K562 (cell line): Measurements from ENCODE around the gene PSMD13. TPM values are rescaled to one million over a fixed set of nuclear protein-coding genes. Genes with fewer than 3 reads are reported as not detected.
A peak's percentile ranks its signal among the peaks of the same experiment; 100 is the strongest.

Source experiments
- ATAC-seq: fragments of 200-7000 bp; cut with Tn5 transposase; 3 replicates; pipeline ENCODE4 v1.9.1; 2020; ENCODE audit warnings: moderate library complexity
- BruUV-seq: library from RNA; stranded (reverse); fragments of 400-500 nt; replicated peaks from 2 replicates; lab custom pipeline; 2021; lab: Mats Ljungman, UMichigan
- CTCF ChIA-PET: fragments of 300-600 bp; formaldehyde crosslinking; extraction: SDS; loops from one replicate; lab custom pipeline; 2021; ENCODE audit warnings: low intra/inter-chr PET ratio; lab: Yijun Ruan, JAX
- POLR2A ChIA-PET: fragments of 300-600, 350-650 bp; sonication (Branson Sonifier 250); formaldehyde crosslinking; extraction: SDS; loops from one replicate; lab custom pipeline; 2021; ENCODE audit warnings: antibody characterized with exemption, inconsistent platforms; lab: Yijun Ruan, JAX
- DNase-seq, 4 experiments: peaks; one replicate each; pipeline versions ENCODE4 v3.0.0 to v3.0.0-alpha.2; 2011 to 2018; ENCODE audit warnings: low spot score in 3 of 4, mixed read lengths in 3 of 4; ENCODE audit errors: extremely low read depth in 1 of 4
- FAIRE-seq: peaks from 2 replicates; lab custom pipeline; 2011; peaks lifted over from hg19 to GRCh38; lab: Jason Lieb, UNC
- H2AFZ ChIP-seq: 2 replicates; pipeline ENCODE4 v1.6.0; 2011; ENCODE audit warnings: low read depth, low read length, control low read depth, inconsistent platforms
- H3K27ac ChIP-seq: fragments of 200-600 bp; 3 replicates; pipeline ENCODE4 v1.8.0; 2011; ENCODE audit warnings: low read depth, mild to moderate bottlenecking, control low read depth, inconsistent platforms, low read length, moderate library complexity, mixed read lengths; ENCODE audit errors: extremely low read depth
- H3K27me3 ChIP-seq, 2 experiments: fragments of 300-600 bp in 1 of 2; 2 replicates in 1 of 2; 3 replicates in 1 of 2; pipeline versions ENCODE4 v1.6.0 to v1.8.0; 2011; ENCODE audit warnings: inconsistent platforms in 2 of 2, low read length in 2 of 2, mild to moderate bottlenecking in 1 of 2, mixed read lengths in 1 of 2, moderate library complexity in 1 of 2; ENCODE audit not compliant: control insufficient read depth in 2 of 2, insufficient read depth in 2 of 2
- H3K36me3 ChIP-seq: fragments of 300-600 bp; 3 replicates; pipeline ENCODE4 v1.8.0; 2011; ENCODE audit warnings: mild to moderate bottlenecking, low read length, inconsistent platforms; ENCODE audit not compliant: control insufficient read depth, insufficient read depth
- H3K4me1 ChIP-seq, 2 experiments: fragments of 200-600 bp in 1 of 2; replicated peaks in 1 of 2; 2 replicates in 1 of 2; 3 replicates in 1 of 2; pipeline versions ENCODE4 v1.5.1 to v1.8.0; 2011; ENCODE audit warnings: inconsistent platforms in 2 of 2, low read length in 2 of 2, mild to moderate bottlenecking in 1 of 2, mixed read lengths in 1 of 2, moderate library complexity in 1 of 2; ENCODE audit not compliant: control insufficient read depth in 2 of 2, insufficient read depth in 2 of 2
- H3K4me2 ChIP-seq: 2 replicates; pipeline ENCODE4 v1.6.1; 2011; ENCODE audit warnings: low read length, control low read depth, inconsistent platforms, mixed read lengths; ENCODE audit not compliant: insufficient read depth
- H3K4me3 ChIP-seq: fragments of 200-600 bp; sonication (generic), shearing (Covaris generic); 2 replicates; pipeline ENCODE4 v1.5.1; 2016; ENCODE audit warnings: control low read depth, inconsistent platforms
- H3K79me2 ChIP-seq: fragments of 200-600 bp; 3 replicates; pipeline ENCODE4 v1.8.0; 2011; ENCODE audit warnings: low read length, inconsistent platforms; ENCODE audit not compliant: control insufficient read depth, insufficient read depth
- H3K9ac ChIP-seq, 2 experiments: 2 replicates each; pipeline versions ENCODE4 v1.6.0 to v1.6.1; 2011; ENCODE audit warnings: low read depth in 2 of 2, low read length in 2 of 2, control low read depth in 1 of 2, inconsistent platforms in 1 of 2, mild to moderate bottlenecking in 1 of 2, mixed read lengths in 1 of 2; ENCODE audit not compliant: insufficient read depth in 1 of 2
- H3K9me1 ChIP-seq: one replicate; pipeline ENCODE4 v1.6.0; 2011; ENCODE audit warnings: inconsistent platforms, mild to moderate bottlenecking, low read length, moderate library complexity; ENCODE audit not compliant: control insufficient read depth, insufficient read depth
- H3K9me3 ChIP-seq: replicated peaks from 2 replicates; pipeline ENCODE4 v1.5.1; 2011; ENCODE audit warnings: low read depth, low read length, inconsistent platforms; ENCODE audit not compliant: control insufficient read depth, insufficient read depth
- H4K20me1 ChIP-seq: replicated peaks from 2 replicates; pipeline ENCODE4 v1.6.1; 2011; ENCODE audit warnings: low read length, inconsistent platforms, mixed read lengths; ENCODE audit not compliant: control insufficient read depth, insufficient read depth
- ASH1L ChIP-seq: fragments of 450-650 bp; IDR thresholded peaks from 2 replicates; pipeline ENCODE4 v1.6.1; 2018; ENCODE audit warnings: borderline replicate concordance, mild to moderate bottlenecking, low read depth; ENCODE audit not compliant: partially characterized antibody
- ATF7 ChIP-seq: fragments of 450-650 bp; IDR thresholded peaks from 2 replicates; pipeline ENCODE4 v1.7.1; 2014; ENCODE audit warnings: mild to moderate bottlenecking, moderate library complexity
- DPF2 ChIP-seq: fragments of 450-650 bp; IDR thresholded peaks from 2 replicates; pipeline ENCODE4 v1.6.1; 2016
- ELF2 ChIP-seq: fragments of 250-450 bp; sonication (Bioruptor Pico); IDR thresholded peaks from 2 replicates; pipeline ENCODE4 v1.5.0; 2021; ENCODE audit warnings: mild to moderate bottlenecking
- ETS1 ChIP-seq: conservative IDR thresholded peaks from 2 replicates; pipeline ENCODE4 v1.6.1; 2011; ENCODE audit warnings: low read depth, mild to moderate bottlenecking, low read length; ENCODE audit not compliant: control insufficient read depth
- GATA2 ChIP-seq: sonication (generic); formaldehyde crosslinking; IDR thresholded peaks from 2 replicates; pipeline ENCODE4 v1.4.0; 2020; ENCODE audit warnings: mild to moderate bottlenecking, missing genetic modification reagents
- HDAC1 ChIP-seq, 2 experiments: fragments of 450-650 bp; IDR thresholded peaks; 2 replicates each; pipeline ENCODE4 v1.6.1; 2016 to 2017; ENCODE audit warnings: inconsistent platforms in 1 of 2, mild to moderate bottlenecking in 1 of 2, moderate library complexity in 1 of 2
- MTA3 ChIP-seq: fragments of 450-650 bp; formaldehyde crosslinking; IDR thresholded peaks from 2 replicates; pipeline ENCODE4 v1.6.1; 2017; ENCODE audit warnings: mild to moderate bottlenecking, borderline replicate concordance
- PHF21A ChIP-seq: fragments of 450-650 bp; IDR thresholded peaks from 2 replicates; pipeline ENCODE4 v1.6.1; 2017; ENCODE audit warnings: low read depth, borderline replicate concordance
- POLR3G ChIP-seq: IDR thresholded peaks from 2 replicates; pipeline ENCODE4 v1.6.1; 2011; ENCODE audit not compliant: insufficient read length, insufficient replicate concordance; ENCODE audit errors: extremely low read depth
- SUPT5H ChIP-seq: fragments of 450-650 bp; IDR thresholded peaks from 2 replicates; pipeline ENCODE4 v1.6.1; 2016
- TEAD2 ChIP-seq: fragments of 450-650 bp; IDR thresholded peaks from 2 replicates; pipeline ENCODE4 v1.6.1; 2016; ENCODE audit warnings: missing genetic modification characterization, control low read depth, missing compliant biosample characterization
- THAP12 ChIP-seq: fragments of 250-450 bp; sonication (Bioruptor Pico); IDR thresholded peaks from 2 replicates; pipeline ENCODE4 v1.9.0; 2021; ENCODE audit warnings: mild to moderate bottlenecking, inconsistent platforms
- ZNF717 ChIP-seq: fragments of 250-450 bp; sonication (Bioruptor Pico); IDR thresholded peaks from 2 replicates; pipeline ENCODE4 v1.5.0; 2021
- WGBS: fragments of 100-300 bp; shearing (Covaris generic); methylation state at CpG from one replicate; pipeline ENCODE4 v1.1.6; 2016; ENCODE audit warnings: low coverage, mixed read lengths; ENCODE audit not compliant: insufficient coverage; ENCODE audit errors: missing lambda C conversion rate; 5-methylcytosine and 5-hydroxymethylcytosine counted together
- in situ Hi-C: fragments of 300-500 bp; cut with MboI; formaldehyde crosslinking; loops from 4 replicates; pipeline ENCODE4 v1.15.0; 2018; ENCODE audit warnings: inconsistent platforms, mixed read lengths
- intact Hi-C: fragments of 100-400 bp; cut with micrococcal nuclease; formaldehyde crosslinking; loops from 2 replicates; pipeline ENCODE4 v1.14.2; 2022
- polyA plus RNA-seq, 8 experiments: library from polyadenylated mRNA; depleted of rRNA in 4 of 8; stranded (reverse) in 5 of 8; unstranded in 3 of 8; fragments of >200 nt; fragmentation: Nextera tagmentation in 2 of 8; fragmentation: Illumina TruSeq in 1 of 8; extraction: Ambion mirVana in 2 of 8; extraction: Trizol in 1 of 8; gene quantifications; 2 replicates each; pipeline versions ENCODE4 v1.2.1 to v1.2.3, GENCODE V29; 2011 to 2014; ENCODE audit warnings: inconsistent platforms in 1 of 8, missing spikeins in 1 of 8
- total RNA-seq, 7 experiments: library from RNA; depleted of rRNA in 6 of 7; stranded (reverse); fragments of >200 nt in 6 of 7; fragmentation: Illumina TruSeq in 2 of 7; extraction: Trizol in 2 of 7; gene quantifications; 2 replicates each; pipeline versions ENCODE4 v1.2.1 to v1.2.3, GENCODE V29; 2011 to 2021; ENCODE audit warnings: low replicate concordance in 1 of 7
- TF ChIP-seq, protein P1 (sequence below): sonication (generic); IDR thresholded peaks from 2 replicates; pipeline ENCODE4 v1.6.1; 2016
- TF ChIP-seq, protein P2 (sequence below): IDR thresholded peaks from 2 replicates; pipeline ENCODE4 v1.6.1; 2012; ENCODE audit warnings: low read depth, low read length, improper control_type of control experiment, borderline replicate concordance

The PSMD13 gene
- total and polyA plus RNA-seq, 9 of the 15 experiments (the other 6 are each of a cell fraction or from before 2014, with no cell fraction given), result 185 to 383 (median 267) TPM

DNA sequence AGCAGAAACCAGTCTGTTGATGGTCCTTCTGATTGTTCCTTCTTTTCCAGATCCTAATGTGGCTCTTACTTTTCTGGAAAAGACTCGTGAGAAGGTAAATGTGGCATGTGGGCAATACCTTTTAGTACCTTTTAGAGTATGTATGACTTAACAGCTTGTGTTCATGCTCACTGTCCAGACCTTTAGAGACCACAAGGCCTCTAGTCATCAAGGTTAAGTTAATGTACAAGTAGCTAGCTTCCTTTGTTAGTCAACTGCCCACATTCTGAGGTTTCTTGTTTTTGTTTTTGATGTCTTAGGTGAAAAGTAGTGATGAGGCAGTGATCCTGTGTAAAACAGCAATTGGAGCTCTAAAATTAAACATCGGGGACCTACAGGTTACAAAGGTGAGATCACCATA lies 7.6 kb downstream of the PSMD13 start (continued):
- no peak for TF ChIP-seq THAP12 (CRISPR knock-in tag)
- TF ChIP-seq DPF2, result no peak
- TF ChIP-seq, all 486 proteins: peak for 0

DNA sequence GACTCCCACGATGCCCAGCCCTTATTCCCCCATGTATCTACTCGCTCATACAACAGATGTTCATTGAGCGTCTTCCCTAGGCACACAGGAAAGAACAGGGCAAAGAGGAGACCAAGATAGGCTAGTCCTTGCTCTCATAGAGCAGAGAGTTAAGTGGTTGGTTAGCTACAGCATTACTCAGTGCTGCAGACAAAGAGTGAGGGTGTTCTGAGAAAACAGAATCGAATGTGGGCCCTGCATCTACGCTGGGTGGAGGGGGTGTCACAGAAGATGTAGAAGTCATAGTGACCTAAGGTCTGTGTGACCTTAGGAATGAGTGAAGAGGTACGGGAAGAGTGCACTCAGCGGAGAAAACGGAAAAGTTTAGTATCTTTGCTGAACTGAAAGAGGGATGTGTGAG lies 12.3 kb downstream of the PSMD13 start:
- no peak overlapping the region for H3K27ac ChIP-seq
- no peaks in the 10 kb centered on the region for H3K27me3 ChIP-seq
- peaks cover 98% of the 10 kb centered on the region for H3K36me3 ChIP-seq
- no peaks in the 10 kb centered on the region for H3K9me3 ChIP-seq
- no peak overlapping the region for H3K9ac ChIP-seq
- no peak for FAIRE-seq
- WGBS, result 87% methylated on average over 8 of the region's 8 CpGs
- CTCF ChIA-PET, result no interaction called here
- H2AFZ ChIP-seq, result no peak overlapping the region
- no peaks in the 10 kb centered on the region for H3K9me1 ChIP-seq
- H3K79me2 ChIP-seq, result no peaks in the 10 kb centered on the region
- BruUV-seq, result no TSS peak
- no peaks in the 10 kb centered on the region for H3K4me1 ChIP-seq
- H4K20me1 ChIP-seq, result no peaks in the 10 kb centered on the region
- ATAC-seq, result no peak
- DNase-seq, result no peak
- intact Hi-C loops (no loop called here), in situ Hi-C loops (no loop called here)
- no peak overlapping the region for H3K4me3 ChIP-seq
- no peak overlapping the region for H3K4me2 ChIP-seq
- POLR2A ChIA-PET, result interaction anchor here (0.7 to 1.4 kb wide), 2 partner anchors 9 to 18 kb away, joined by 5 read pairs; no protein-coding TSS in a partner anchor
- TF ChIP-seq SUPT5H (peak; percentile 52), ETS1 (no peak), HDAC1 (IDR thresholded peaks at IDR 0.05) (no peak), ZNF717 (CRISPR knock-in tag) (no peak), GATA2 (CRISPR knock-in tag) (no peak), ATF7 (no peak), POLR3G (no peak), PHF21A (no peak), TEAD2 (no peak), MTA3 (no peak), ASH1L (no peak), ELF2 (CRISPR knock-in tag) (no peak)
- TF ChIP-seq, protein P1, sequence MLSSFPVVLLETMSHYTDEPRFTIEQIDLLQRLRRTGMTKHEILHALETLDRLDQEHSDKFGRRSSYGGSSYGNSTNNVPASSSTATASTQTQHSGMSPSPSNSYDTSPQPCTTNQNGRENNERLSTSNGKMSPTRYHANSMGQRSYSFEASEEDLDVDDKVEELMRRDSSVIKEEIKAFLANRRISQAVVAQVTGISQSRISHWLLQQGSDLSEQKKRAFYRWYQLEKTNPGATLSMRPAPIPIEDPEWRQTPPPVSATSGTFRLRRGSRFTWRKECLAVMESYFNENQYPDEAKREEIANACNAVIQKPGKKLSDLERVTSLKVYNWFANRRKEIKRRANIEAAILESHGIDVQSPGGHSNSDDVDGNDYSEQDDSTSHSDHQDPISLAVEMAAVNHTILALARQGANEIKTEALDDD, result no peak
- TF ChIP-seq, protein P2, sequence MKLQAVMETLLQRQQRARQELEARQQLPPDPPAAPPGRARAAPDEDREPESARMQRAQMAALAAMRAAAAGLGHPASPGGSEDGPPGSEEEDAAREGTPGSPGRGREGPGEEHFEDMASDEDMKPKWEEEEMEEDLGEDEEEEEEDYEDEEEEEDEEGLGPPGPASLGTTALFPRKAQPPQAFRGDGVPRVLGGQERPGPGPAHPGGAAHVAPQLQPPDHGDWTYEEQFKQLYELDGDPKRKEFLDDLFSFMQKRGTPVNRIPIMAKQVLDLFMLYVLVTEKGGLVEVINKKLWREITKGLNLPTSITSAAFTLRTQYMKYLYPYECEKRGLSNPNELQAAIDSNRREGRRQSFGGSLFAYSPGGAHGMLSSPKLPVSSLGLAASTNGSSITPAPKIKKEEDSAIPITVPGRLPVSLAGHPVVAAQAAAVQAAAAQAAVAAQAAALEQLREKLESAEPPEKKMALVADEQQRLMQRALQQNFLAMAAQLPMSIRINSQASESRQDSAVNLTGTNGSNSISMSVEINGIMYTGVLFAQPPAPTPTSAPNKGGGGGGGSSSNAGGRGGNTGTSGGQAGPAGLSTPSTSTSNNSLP, result no peak
